HepG2 (cell line): ENCODE measurements around the gene STX1B. TPM values are rescaled to one million over a fixed set of nuclear protein-coding genes. Genes with fewer than 3 reads are reported as not detected.

ENCODE experiments used
- ATF7-NPFF ChIP-seq: sonication (generic); formaldehyde crosslinking; IDR thresholded peaks from 2 replicates; pipeline ENCODE4 v1.8.1; 2023; ENCODE audit warnings: mild to moderate bottlenecking, low read depth, missing genetic modification reagents, moderate library complexity
- CEBPB ChIP-seq: IDR thresholded peaks from 2 replicates; pipeline ENCODE4 v1.6.1; 2011; ENCODE audit warnings: low read depth, low read length, improper control_type of control experiment, borderline replicate concordance
- FOSL1 ChIP-seq: sonication (generic); formaldehyde crosslinking; IDR thresholded peaks from 2 replicates; pipeline ENCODE4 v1.9.0; 2021; ENCODE audit warnings: missing genetic modification reagents, borderline replicate concordance
- MXI1 ChIP-seq: IDR thresholded peaks from 3 replicates; pipeline ENCODE4 v1.6.1; 2012; ENCODE audit warnings: low read depth, low read length, inconsistent platforms, borderline replicate concordance
- NBN ChIP-seq: fragments of 450-650 bp; conservative IDR thresholded peaks from 2 replicates; pipeline ENCODE4 v1.6.1; 2017
- NCOA1 ChIP-seq: sonication (generic); formaldehyde crosslinking; IDR thresholded peaks from 2 replicates; pipeline ENCODE4 v1.9.0; 2021; ENCODE audit warnings: missing genetic modification reagents
- NKX3-1 ChIP-seq: sonication (generic); formaldehyde crosslinking; IDR thresholded peaks from 2 replicates; pipeline ENCODE4 v1.5.0; 2020; ENCODE audit warnings: missing genetic modification reagents
- REST ChIP-seq, 2 experiments: IDR thresholded peaks; 2 replicates each; pipeline ENCODE4 v1.6.1; 2011 to 2012; ENCODE audit warnings: low read length in 2 of 2, borderline replicate concordance in 1 of 2, low read depth in 1 of 2, mild to moderate bottlenecking in 1 of 2, moderate library complexity in 1 of 2
- ZBTB10 ChIP-seq: sonication (generic); formaldehyde crosslinking; IDR thresholded peaks from 2 replicates; pipeline ENCODE4 v1.4.0; 2020; ENCODE audit warnings: missing genetic modification reagents, borderline replicate concordance
- ZBTB4 ChIP-seq: sonication (generic); formaldehyde crosslinking; IDR thresholded peaks from 2 replicates; pipeline ENCODE4 v1.4.0; 2020; ENCODE audit warnings: missing genetic modification reagents, mild to moderate bottlenecking, borderline replicate concordance
- ZNF234 ChIP-seq: sonication (generic); formaldehyde crosslinking; conservative IDR thresholded peaks from 2 replicates; pipeline ENCODE4 v1.5.1; 2020; ENCODE audit warnings: mild to moderate bottlenecking, missing genetic modification reagents
- ZNF276 ChIP-seq: sonication (generic); formaldehyde crosslinking; IDR thresholded peaks from 2 replicates; pipeline ENCODE4 v1.4.0; 2020; ENCODE audit warnings: mild to moderate bottlenecking, low read depth, missing genetic modification reagents
- ZNF615 ChIP-seq: sonication (generic); formaldehyde crosslinking; IDR thresholded peaks from 2 replicates; pipeline ENCODE4 v1.5.0; 2020; ENCODE audit warnings: mild to moderate bottlenecking, missing genetic modification reagents, borderline replicate concordance
- ZNF768 ChIP-seq: sonication (generic); formaldehyde crosslinking; IDR thresholded peaks from 2 replicates; pipeline ENCODE4 v1.4.0; 2020; ENCODE audit warnings: missing genetic modification reagents
- ZNF772 ChIP-seq: sonication (generic); formaldehyde crosslinking; IDR thresholded peaks from 2 replicates; pipeline ENCODE4 v1.5.0; 2020; ENCODE audit warnings: mild to moderate bottlenecking, missing genetic modification reagents
- ZSCAN29 ChIP-seq: sonication (generic); formaldehyde crosslinking; conservative IDR thresholded peaks from 2 replicates; pipeline ENCODE4 v1.4.0; 2020; ENCODE audit warnings: mild to moderate bottlenecking, missing genetic modification reagents
- polyA plus RNA-seq, 8 experiments: library from polyadenylated mRNA; depleted of rRNA in 3 of 8; stranded (reverse) in 7 of 8; unstranded in 1 of 8; fragments of >200 nt; fragmentation: Illumina TruSeq in 4 of 8; extraction: Trizol in 4 of 8; gene quantifications; 2 replicates each; pipeline versions ENCODE4 v1.2.1 to v1.2.3, GENCODE V29; 2011 to 2016; ENCODE audit warnings: low read depth in 4 of 8, missing spikeins in 1 of 8, mixed read lengths in 1 of 8; ENCODE audit not compliant: insufficient read depth in 1 of 8
- total RNA-seq, 5 experiments: library from RNA; depleted of rRNA; stranded (reverse); fragments of >200 nt; fragmentation: Illumina TruSeq; extraction: Trizol; gene quantifications; 2 replicates each; pipeline ENCODE4 v1.2.3, GENCODE V29; 2016; ENCODE audit warnings: low read depth in 1 of 5

Gene STX1B
- total and polyA plus RNA-seq, 2 of the 13 experiments (the other 11 are each of a cell fraction or from before 2014, with no cell fraction given) = 2.1 to 3.0 TPM

- TF ChIP-seq ZNF772 (CRISPR knock-in tag) = 0 out of 2 replicates have a peak, but pooled peaks have one; percentile 50
- no peak for TF ChIP-seq NCOA1 (CRISPR knock-in tag)
- no peak for TF ChIP-seq ZNF615 (CRISPR knock-in tag)
- no peak for TF ChIP-seq NKX3-1 (CRISPR knock-in tag)
- TF ChIP-seq CEBPB = no peak
- peak; percentile 62; the same call in 1 of the 2 replicates for TF ChIP-seq ATF7-NPFF (CRISPR knock-in tag)
- no peak for TF ChIP-seq NBN
- TF ChIP-seq ZNF276 (CRISPR knock-in tag) = no peak; the same call in 1 of the 2 replicates
- peak; percentile 42; the same call in 1 of the 3 replicates for TF ChIP-seq MXI1
- no peak for TF ChIP-seq FOSL1 (CRISPR knock-in tag)
- peak; percentile 58; the same call in 1 of the 2 replicates for TF ChIP-seq ZSCAN29
- 0 out of 2 replicates have a peak, but pooled peaks have one; percentile 64 for TF ChIP-seq ZBTB4
- no peak; the same call in 1 of the 2 replicates for TF ChIP-seq ZBTB10 (CRISPR knock-in tag)
- no peak for TF ChIP-seq ZNF234 (CRISPR knock-in tag)
- no peak for TF ChIP-seq REST (IDR thresholded peaks at IDR 0.05; ENCODE audit: borderline replicate concordance in 1 of 2, low read depth in 1 of 2, low read length in 2 of 2)
- no peak for TF ChIP-seq ZNF768 (CRISPR knock-in tag)
Measured at GRCh38 chr16:30998852-30999761, 11.3 kb downstream of the STX1B start (continued).
